Prostate gland (tissue), 2 donors: ENCODE results near the gene SPATA6L. TPM values are rescaled to one million over a fixed set of nuclear protein-coding genes. Genes with fewer than 3 reads are reported as not detected.

Experiments
- DNase-seq: peaks from one replicate; pipeline ENCODE4 v3.0.0-alpha.2; 2019; ENCODE audit warnings: low spot score
- H3K27ac ChIP-seq, 2 donors: fragments of 200-600 bp; sonication (generic); 2 replicates each; pipeline ENCODE4 v1.5.1; 2017 to 2019
- H3K27me3 ChIP-seq: fragments of 200-600 bp; sonication (generic); replicated peaks from 2 replicates; pipeline ENCODE4 v1.5.1; 2019; ENCODE audit not compliant: insufficient read depth
- H3K36me3 ChIP-seq, 2 donors: fragments of 200-600 bp; sonication (generic); 1 replicate in 1 of 2; 2 replicates in 1 of 2; pipeline versions ENCODE4 v1.5.1 to v1.8.1; 2017 to 2019
- H3K4me1 ChIP-seq: fragments of 200-600 bp; sonication (generic); replicated peaks from 2 replicates; pipeline ENCODE4 v1.5.1; 2019
- H3K4me3 ChIP-seq, 2 donors: fragments of 200-600 bp; sonication (generic); 2 replicates each; pipeline ENCODE4 v1.5.1; 2017 to 2019
- H3K9me3 ChIP-seq: fragments of 200-600 bp; sonication (generic); 2 replicates; pipeline ENCODE4 v1.5.1; 2017
- CTCF ChIP-seq, 4 experiments: fragments of 200-600 bp in 2 of 4; fragments of 450-650 bp in 2 of 4; sonication (generic) in 2 of 4; IDR thresholded peaks; 1 replicate in 3 of 4; 2 replicates in 1 of 4; pipeline ENCODE4 v1.5.1; 2016 to 2019; ENCODE audit warnings: antibody characterized with exemption in 4 of 4, mild to moderate bottlenecking in 2 of 4, moderate library complexity in 2 of 4
- POLR2A ChIP-seq: fragments of 450-650 bp; IDR thresholded peaks from one replicate; pipeline ENCODE4 v1.6.1; 2016; ENCODE audit warnings: antibody characterized with exemption, mild to moderate bottlenecking
- POLR2AphosphoS5 ChIP-seq: sonication (generic); formaldehyde crosslinking; IDR thresholded peaks from one replicate; pipeline ENCODE4 v1.6.1; 2017; ENCODE audit warnings: antibody characterized with exemption
- WGBS: methylation state at CpG from one replicate; pipeline ENCODE4 v1.1.5; 2018; 5-methylcytosine and 5-hydroxymethylcytosine counted together
- intact Hi-C: fragments of 100-400 bp; cut with DNase I; formaldehyde crosslinking; loops from one replicate; pipeline ENCODE4 v1.14.2; 2022
- total RNA-seq, 2 donors: library from RNA; depleted of rRNA; stranded (reverse); fragments of >200 nt; gene quantifications; one replicate each; pipeline ENCODE4 v1.1.0, GENCODE V29; 2016

SPATA6L gene
- total RNA-seq, 2 donors from 2014 or later: 3.1 to 6.2 TPM

- Histone ChIP-seq H3K36me3 (no peaks in the 10 kb centered on the region), H3K9me3 (no peaks in the 10 kb centered on the region), H3K4me3 (no peak overlapping the region), H3K27me3 (no peaks in the 10 kb centered on the region), H3K4me1 (no peaks in the 10 kb centered on the region), H3K27ac (no peak overlapping the region)
- TF ChIP-seq POLR2AphosphoS5: no peak
- 73% methylated on average over 3 of the region's 3 CpGs for WGBS
- DNase-seq: no peak
- intact Hi-C loops: no loop called here
Measured at GRCh38 chr9:4700091-4700490, 33.8 kb upstream of the SPATA6L start.

- Histone ChIP-seq H3K27ac (no peak overlapping the region), H3K36me3 (no peaks in the 10 kb centered on the region), H3K4me1 (no peaks in the 10 kb centered on the region), H3K27me3 (no peaks in the 10 kb centered on the region), H3K9me3 (no peaks in the 10 kb centered on the region), H3K4me3 (no peak overlapping the region)
- TF ChIP-seq POLR2A (no peak), CTCF (IDR thresholded peaks at IDR 0.05) (no peak), POLR2AphosphoS5 (no peak)
- no peak for DNase-seq
- WGBS: 64% methylated on average over 3 of the region's 3 CpGs
- intact Hi-C loops: no loop called here
Measured at GRCh38 chr9:4691795-4692194, 25.5 kb upstream of the SPATA6L start.

- H3K4me1 ChIP-seq: no peaks in the 10 kb centered on the region
- H3K9me3 ChIP-seq: no peaks in the 10 kb centered on the region
- no peak overlapping the region for H3K4me3 ChIP-seq
- TF ChIP-seq CTCF (IDR thresholded peaks at IDR 0.05): no peak
- TF ChIP-seq POLR2AphosphoS5: no peak
- TF ChIP-seq POLR2A: no peak
- DNase-seq: no peak
- no peaks in the 10 kb centered on the region for H3K36me3 ChIP-seq
- H3K27ac ChIP-seq: peak overlapping the region; percentile 10 to 19
- WGBS: 78% methylated on average over 4 of the region's 4 CpGs
- no peaks in the 10 kb centered on the region for H3K27me3 ChIP-seq
- intact Hi-C loops: no loop called here
Measured at GRCh38 chr9:4690144-4690543, 23.9 kb upstream of the SPATA6L start.

- peak overlapping the region; percentile 10 to 19 for H3K27ac ChIP-seq
- no peaks in the 10 kb centered on the region for H3K4me1 ChIP-seq
- WGBS: 45% methylated on average over 1 of the region's 1 CpG
- no peaks in the 10 kb centered on the region for H3K27me3 ChIP-seq
- H3K36me3 ChIP-seq: no peaks in the 10 kb centered on the region
- no peaks in the 10 kb centered on the region for H3K9me3 ChIP-seq
- H3K4me3 ChIP-seq: no peak overlapping the region
- intact Hi-C loops: no loop called here
- TF ChIP-seq POLR2A: no peak
- no peak for TF ChIP-seq CTCF (IDR thresholded peaks at IDR 0.05)
- peak; percentile 34 for TF ChIP-seq POLR2AphosphoS5
- DNase-seq: peak; percentile 26
Measured at GRCh38 chr9:4689687-4690104, 23.4 kb upstream of the SPATA6L start.

GRCh38 chr9:4689021-4689420 is 22.7 kb upstream of the SPATA6L start:
- H3K27ac ChIP-seq: no peak overlapping the region
- TF ChIP-seq POLR2AphosphoS5: no peak
- TF ChIP-seq POLR2A: no peak
- no peak for TF ChIP-seq CTCF (IDR thresholded peaks at IDR 0.05)
- no peak for DNase-seq
- no peak overlapping the region for H3K4me3 ChIP-seq
- H3K4me1 ChIP-seq: no peaks in the 10 kb centered on the region
- no peaks in the 10 kb centered on the region for H3K36me3 ChIP-seq
- intact Hi-C loops: no loop called here
- no peaks in the 10 kb centered on the region for H3K9me3 ChIP-seq
- no peaks in the 10 kb centered on the region for H3K27me3 ChIP-seq
- 62% methylated on average over 2 of the region's 2 CpGs for WGBS
